ENCODE measurements around the gene NCAPG. TPM values are rescaled to one million over a fixed set of nuclear protein-coding genes. Genes with fewer than 3 reads are reported as not detected.
A peak's percentile ranks its signal among the peaks of the same experiment; 100 is the strongest.

Gene NCAPG
- total and polyA plus RNA-seq, 2 of the 4 experiments (the other 2 are of a cell fraction), result 10.9 to 26.7 TPM

GRCh38 chr4:17812801-17813200 lies 2.0 kb downstream of the NCAPG start:
- 0 out of 2 replicates have a peak, but pooled peaks cover 2% of the 10 kb centered on the region for H3K4me1 ChIP-seq (ENCODE audit: control insufficient read depth, insufficient read depth, low read length)
- no peak overlapping the region for H2BK5ac ChIP-seq (ENCODE audit: low read depth, low read length, poor library complexity, severe bottlenecking)
- no peak overlapping the region for H3K4me3 ChIP-seq (ENCODE audit: insufficient read depth, low read depth, low read length)
- intact Hi-C loops (cut with micrococcal nuclease), result loop anchor here (5.0 to 10.0 kb wide), 2 partner anchors 122 to 176 kb away; no protein-coding TSS in a partner anchor
- H3K4me2 ChIP-seq (ENCODE audit: low read depth, low read length), result peak overlapping the region; percentile 84
- H2AK5ac ChIP-seq (ENCODE audit: low read depth, low read length), result no peak overlapping the region
- no CpG with 5 or more reads among the region's 3 CpGs for WGBS, 2 experiments (ENCODE audit: extremely low coverage in 2 of 2, insufficient read length in 1 of 2)
- H3K9me1 ChIP-seq (ENCODE audit: insufficient read depth, low read length), result no peaks in the 10 kb centered on the region
- peak overlapping the region; percentile 11; the same call in 1 of the 2 replicates for H3K27ac ChIP-seq (ENCODE audit: insufficient read depth, low read length)
- TF ChIP-seq MXI1 (IDR thresholded peaks at IDR 0.05; ENCODE audit: borderline replicate concordance, low read depth, low read length) (no peak), NFE2L2 (IDR thresholded peaks at IDR 0.05; ENCODE audit: low read depth, low read length) (no peak), SMC3 (IDR thresholded peaks at IDR 0.05; ENCODE audit: low read depth, low read length) (no peak), CEBPB (IDR thresholded peaks at IDR 0.05; ENCODE audit: low read depth, low read length) (no peak), RCOR1 (IDR thresholded peaks at IDR 0.05; ENCODE audit: insufficient replicate concordance, low read length) (no peak), FOS (IDR thresholded peaks at IDR 0.05; ENCODE audit: low read depth, low read length) (no peak), BHLHE40 (IDR thresholded peaks at IDR 0.05; ENCODE audit: low read depth, low read length) (no peak), ELK1 (IDR thresholded peaks at IDR 0.05; ENCODE audit: borderline replicate concordance, low read depth, low read length) (no peak), RFX5 (IDR thresholded peaks at IDR 0.05; ENCODE audit: low read depth, low read length) (no peak), MAFK (IDR thresholded peaks at IDR 0.05; ENCODE audit: low read depth, low read length) (no peak)
- no peak overlapping the region for H2AFZ ChIP-seq (replicated peaks; ENCODE audit: low read length, poor library complexity)
- no peak overlapping the region for H4K91ac ChIP-seq (ENCODE audit: insufficient read depth, low read depth, low read length)
- dilution Hi-C loops (cut with HindIII; ENCODE audit: low sequenced_read_pairs, unreplicated experiment), result no loop called here
- H3K4ac ChIP-seq (ENCODE audit: low read depth, low read length), result no peak overlapping the region
- no peak overlapping the region for H2BK15ac ChIP-seq (ENCODE audit: low read depth, low read length)
- ChIA-PET POLR2A (ENCODE audit: unreplicated experiment) (no interaction called here), CTCF (no interaction called here)
- H2BK120ac ChIP-seq (ENCODE audit: low read depth, low read length), result no peak overlapping the region
- H2BK20ac ChIP-seq (ENCODE audit: low read depth, low read length), result no peak overlapping the region
- peak overlapping the region; percentile 47; the same call in 1 of the 2 replicates for H3K9ac ChIP-seq (ENCODE audit: low read depth, low read length)
- no peaks in the 10 kb centered on the region for H3K36me3 ChIP-seq (ENCODE audit: control insufficient read depth, insufficient read depth, low read length)
- DNase-seq (no peak), ATAC-seq (ENCODE audit: low read depth) (no peak)
- no peak overlapping the region; the same call in 1 of the 2 replicates for H3K14ac ChIP-seq (replicated peaks; ENCODE audit: low read depth, low read length)
- H4K5ac ChIP-seq (ENCODE audit: low read depth, low read length), result no peak overlapping the region
- H3K79me1 ChIP-seq (ENCODE audit: low read depth in 1 of 2, low read length in 2 of 2), result peaks cover 2 to 16% of the 10 kb centered on the region in 2 experiments
- peak overlapping the region; percentile 23; the same call in 1 of the 2 replicates for H3K23ac ChIP-seq (ENCODE audit: low read depth, low read length)
- in situ Hi-C loops (cut with MboI; ENCODE audit: low sequenced_read_pairs), result loop anchor here (10.0 to 25.0 kb wide), 2 partner anchors 226 to 782 kb away; partner anchors contain the start of gene LAP3
- no peaks in the 10 kb centered on the region for H3K27me3 ChIP-seq (ENCODE audit: control insufficient read depth, insufficient read depth, low read length)
- no peak overlapping the region for H2AK9ac ChIP-seq (replicated peaks; ENCODE audit: low read depth, low read length, poor library complexity)
- BruUV-seq (replicated peaks), result no TSS peak
- H3K9me3 ChIP-seq (ENCODE audit: control insufficient read depth, insufficient read depth, low read length), result no peaks in the 10 kb centered on the region
- no peak overlapping the region for H3K56ac ChIP-seq (ENCODE audit: extremely low read depth, insufficient read depth, low read length)
- no peak overlapping the region for H3K18ac ChIP-seq (ENCODE audit: low read depth, low read length)
- peaks cover 16% of the 10 kb centered on the region; the same call in 1 of the 2 replicates for H4K20me1 ChIP-seq (ENCODE audit: insufficient read depth, low read length)
- H4K8ac ChIP-seq (ENCODE audit: low read depth in 2 of 2, low read length in 2 of 2), result no peak overlapping the region
